ENCODE results near the gene ARID5B.

- no peak for TF ChIP-seq EZH2 (optimal IDR thresholded peaks at IDR 0.05; ENCODE audit: low read depth, low read length)
- peak; percentile 57 for TF ChIP-seq CTCF (IDR thresholded peaks at IDR 0.05; ENCODE audit: low read length)
- no peak for TF ChIP-seq EZH2phosphoT487 (IDR thresholded peaks at IDR 0.05; ENCODE audit: low read length)
Measured at GRCh38 chr10:61897671-61898434, 3.6 kb upstream of the ARID5B start.
